CD4-positive, alpha-beta T cell (primary cell): ENCODE results near the gene FAM131A. TPM values are rescaled to one million over a fixed set of nuclear protein-coding genes. Genes with fewer than 3 reads are reported as not detected.

ENCODE experiments used
- ATAC-seq: fragments of 200-7000 bp; cut with Tn5 transposase; one replicate; pipeline ENCODE4 v1.10.0; 2022; ENCODE audit warnings: mild to moderate bottlenecking; ENCODE audit not compliant: poor library complexity
- CTCF ChIA-PET: fragments of 350-600 bp; sonication (Branson Sonifier 250); formaldehyde crosslinking; loops from one replicate; lab custom pipeline; 2021; ENCODE audit warnings: antibody characterized with exemption, inconsistent platforms; lab: Charles Lee
- POLR2A ChIA-PET: fragments of 350-600 bp; sonication (Branson Sonifier 250); formaldehyde crosslinking; loops from one replicate; lab custom pipeline; 2021; ENCODE audit warnings: antibody characterized with exemption, inconsistent platforms; lab: Charles Lee
- DNase-seq, 14 experiments: peaks; one replicate each; pipeline ENCODE4 v3.0.0-alpha.2; 2013 to 2020; ENCODE audit warnings: mixed read lengths in 2 of 14
- H3K27ac ChIP-seq, 2 donors: one replicate each; pipeline versions ENCODE4 v1.5.1 to v1.7.0; 2013; ENCODE audit warnings: low read length in 2 of 2, low read depth in 1 of 2, mild to moderate bottlenecking in 1 of 2
- H3K27me3 ChIP-seq, 2 experiments: 1 replicate in 1 of 2; 2 replicates in 1 of 2; pipeline versions ENCODE4 v1.6.1 to v1.7.0; 2013; ENCODE audit warnings: low read length in 2 of 2, control low read depth in 1 of 2, mild to moderate bottlenecking in 1 of 2, moderate library complexity in 1 of 2; ENCODE audit not compliant: insufficient read depth in 2 of 2, control insufficient read depth in 1 of 2
- H3K36me3 ChIP-seq: one replicate; pipeline ENCODE4 v1.6.1; 2013; ENCODE audit warnings: low read length, control low read depth; ENCODE audit not compliant: insufficient read depth
- H3K4me1 ChIP-seq: one replicate; pipeline ENCODE4 v1.6.1; 2013; ENCODE audit warnings: low read length, control low read depth; ENCODE audit not compliant: insufficient read depth
- H3K4me3 ChIP-seq: one replicate; pipeline ENCODE4 v1.5.1; 2013; ENCODE audit warnings: mild to moderate bottlenecking, low read length, moderate library complexity
- H3K9me3 ChIP-seq, 2 experiments: 1 replicate in 1 of 2; 2 replicates in 1 of 2; pipeline versions ENCODE4 v1.6.1 to v1.7.0; 2013; ENCODE audit warnings: low read length in 2 of 2, mild to moderate bottlenecking in 2 of 2, control low read depth in 1 of 2, moderate library complexity in 1 of 2; ENCODE audit not compliant: control insufficient read depth in 1 of 2, insufficient read depth in 1 of 2
- H3K27ac Mint-ChIP-seq: one replicate; pipeline ENCODE4 v1.8.0; 2020; ENCODE audit warnings: mixed read lengths
- H3K27me3 Mint-ChIP-seq: one replicate; pipeline ENCODE4 v1.8.0; 2021; ENCODE audit warnings: mixed read lengths
- H3K36me3 Mint-ChIP-seq: one replicate; pipeline ENCODE4 v1.8.0; 2021; ENCODE audit warnings: low read depth, mixed read lengths
- H3K4me1 Mint-ChIP-seq: one replicate; pipeline ENCODE4 v1.8.0; 2021; ENCODE audit warnings: low read depth, mixed read lengths
- H3K4me3 Mint-ChIP-seq: one replicate; pipeline ENCODE4 v1.8.0; 2020; ENCODE audit warnings: mild to moderate bottlenecking, mixed read lengths
- H3K9me3 Mint-ChIP-seq: one replicate; pipeline ENCODE4 v1.8.0; 2020; ENCODE audit warnings: mixed read lengths
- intact Hi-C, 2 experiments: fragments of 100-400 bp; cut with DNase I in 1 of 2; cut with micrococcal nuclease in 1 of 2; formaldehyde crosslinking; loops; one replicate each; pipeline versions ENCODE4 v1.15.1 to v1.9.0; 2023 to 2025; cut with DNase I, micrococcal nuclease
- total RNA-seq, 174 experiments: library from RNA in 2 of 174; stranded (reverse) in 2 of 174; gene quantifications; one replicate each; pipeline ENCODE4 v1.2.3 and lab custom pipeline; 2021 to 2026
- TF ChIP-seq, protein P1 (sequence below): fragments of 200-600 bp; IDR thresholded peaks from one replicate; pipeline ENCODE4 v1.8.0; 2022; ENCODE audit warnings: antibody characterized with exemption, mild to moderate bottlenecking

Gene FAM131A
- total RNA-seq, 2 experiments from 2014 or later: 10.4 to 11.0 TPM

GRCh38 chr3:184327171-184327570 is 10.2 kb upstream of the FAM131A start:
- Histone ChIP-seq H3K9me3 (no peaks in the 10 kb centered on the region), H3K27me3 (no peaks in the 10 kb centered on the region), H3K27ac (no peak overlapping the region), H3K4me3 (no peak overlapping the region), H3K36me3 (peaks cover 94% of the 10 kb centered on the region), H3K4me1 (no peaks in the 10 kb centered on the region)
- Mint-ChIP-seq H3K4me1 (no peaks in the 10 kb centered on the region), H3K27me3 (no peaks in the 10 kb centered on the region), H3K36me3 (peaks cover 99% of the 10 kb centered on the region), H3K9me3 (no peaks in the 10 kb centered on the region), H3K27ac (no peak overlapping the region), H3K4me3 (no peak overlapping the region)
- POLR2A ChIA-PET: no interaction called here
- ATAC-seq (no peak), DNase-seq (no peak)
- CTCF ChIA-PET: no interaction called here
- intact Hi-C loops: no loop called here
- TF ChIP-seq, protein P1, sequence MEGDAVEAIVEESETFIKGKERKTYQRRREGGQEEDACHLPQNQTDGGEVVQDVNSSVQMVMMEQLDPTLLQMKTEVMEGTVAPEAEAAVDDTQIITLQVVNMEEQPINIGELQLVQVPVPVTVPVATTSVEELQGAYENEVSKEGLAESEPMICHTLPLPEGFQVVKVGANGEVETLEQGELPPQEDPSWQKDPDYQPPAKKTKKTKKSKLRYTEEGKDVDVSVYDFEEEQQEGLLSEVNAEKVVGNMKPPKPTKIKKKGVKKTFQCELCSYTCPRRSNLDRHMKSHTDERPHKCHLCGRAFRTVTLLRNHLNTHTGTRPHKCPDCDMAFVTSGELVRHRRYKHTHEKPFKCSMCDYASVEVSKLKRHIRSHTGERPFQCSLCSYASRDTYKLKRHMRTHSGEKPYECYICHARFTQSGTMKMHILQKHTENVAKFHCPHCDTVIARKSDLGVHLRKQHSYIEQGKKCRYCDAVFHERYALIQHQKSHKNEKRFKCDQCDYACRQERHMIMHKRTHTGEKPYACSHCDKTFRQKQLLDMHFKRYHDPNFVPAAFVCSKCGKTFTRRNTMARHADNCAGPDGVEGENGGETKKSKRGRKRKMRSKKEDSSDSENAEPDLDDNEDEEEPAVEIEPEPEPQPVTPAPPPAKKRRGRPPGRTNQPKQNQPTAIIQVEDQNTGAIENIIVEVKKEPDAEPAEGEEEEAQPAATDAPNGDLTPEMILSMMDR: no peak

DNA sequence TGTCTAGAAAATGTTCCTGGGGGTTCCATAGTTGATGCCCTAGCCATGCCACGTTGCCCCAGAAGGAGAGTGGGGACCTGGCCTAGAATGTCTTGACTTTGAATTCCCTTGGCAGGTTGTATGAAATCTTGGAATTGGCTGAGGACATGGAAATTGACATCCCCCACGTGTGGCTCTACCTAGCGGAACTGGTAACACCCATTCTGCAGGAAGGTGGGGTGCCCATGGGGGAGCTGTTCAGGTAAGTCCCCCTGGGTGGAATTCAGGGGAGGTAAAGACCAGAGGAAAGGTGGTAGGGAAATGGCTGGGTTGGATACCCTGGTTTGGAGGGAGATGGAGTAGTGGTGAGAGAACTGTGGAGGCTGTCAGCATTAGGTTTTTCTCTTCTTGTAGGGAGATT is 8.9 kb upstream of the FAM131A start:
- Histone ChIP-seq H3K9me3 (no peaks in the 10 kb centered on the region), H3K4me3 (no peak overlapping the region), H3K4me1 (no peaks in the 10 kb centered on the region), H3K36me3 (peaks cover 94% of the 10 kb centered on the region), H3K27ac (no peak overlapping the region), H3K27me3 (no peaks in the 10 kb centered on the region)
- ATAC-seq: no peak
- H3K27me3 Mint-ChIP-seq: no peaks in the 10 kb centered on the region
- no peaks in the 10 kb centered on the region for H3K9me3 Mint-ChIP-seq
- no peak for DNase-seq
- ChIA-PET POLR2A (no interaction called here), CTCF (no interaction called here)
- intact Hi-C loops: no loop called here
- H3K4me1 Mint-ChIP-seq: no peaks in the 10 kb centered on the region
- no peak overlapping the region for H3K27ac Mint-ChIP-seq
- H3K4me3 Mint-ChIP-seq: no peak overlapping the region
- peaks cover 99% of the 10 kb centered on the region for H3K36me3 Mint-ChIP-seq
- TF ChIP-seq, protein P1: no peak

GRCh38 chr3:184332370-184333090 is 4.9 kb upstream of the FAM131A start:
- CTCF ChIA-PET: no interaction called here

More at GRCh38 chr3:184332370-184333090, 4.9 kb upstream of the FAM131A start:
- ATAC-seq (no peak), DNase-seq (no peak)
- Histone ChIP-seq H3K9me3 (no peaks in the 10 kb centered on the region), H3K36me3 (peaks cover 72% of the 10 kb centered on the region), H3K27ac (no peak overlapping the region), H3K27me3 (no peaks in the 10 kb centered on the region), H3K4me1 (peaks cover 26% of the 10 kb centered on the region), H3K4me3 (no peak overlapping the region)
- Mint-ChIP-seq H3K36me3 (peaks cover 78% of the 10 kb centered on the region), H3K27ac (peak overlapping the region; percentile 97), H3K27me3 (no peaks in the 10 kb centered on the region), H3K9me3 (no peaks in the 10 kb centered on the region), H3K4me1 (peaks cover 21% of the 10 kb centered on the region), H3K4me3 (peak overlapping the region; percentile 46)
- TF ChIP-seq, protein P1: no peak
- intact Hi-C loops: loop anchor here in 1 of 2 experiments (1.0 kb wide), 1 partner anchor 15 kb away; no protein-coding TSS in a partner anchor
- POLR2A ChIA-PET: no interaction called here
